Stomach (tissue), 4 donors: Measurements from ENCODE around the gene GNAI3.

ENCODE experiments used
- CTCF ChIP-seq, 7 experiments: fragments of 450-650 bp in 4 of 7; fragments of 200-600 bp in 3 of 7; sonication (generic) in 3 of 7; IDR thresholded peaks; one replicate each; pipeline ENCODE4 v1.5.1; 2016 to 2019; ENCODE audit warnings: antibody characterized with exemption in 7 of 7, control low read depth in 2 of 7, mild to moderate bottlenecking in 1 of 7
- EP300 ChIP-seq: sonication (generic); formaldehyde crosslinking; IDR thresholded peaks from one replicate; pipeline ENCODE4 v1.6.1; 2017; ENCODE audit warnings: antibody characterized with exemption
- POLR2A ChIP-seq, 4 donors: fragments of 450-650 bp; IDR thresholded peaks; one replicate each; pipeline ENCODE4 v1.6.1; 2016; ENCODE audit warnings: antibody characterized with exemption in 4 of 4, control low read depth in 2 of 4, mild to moderate bottlenecking in 1 of 4, moderate library complexity in 1 of 4
- POLR2AphosphoS5 ChIP-seq, 3 donors: sonication (generic); formaldehyde crosslinking; IDR thresholded peaks; one replicate each; pipeline ENCODE4 v1.6.1; 2016; ENCODE audit warnings: antibody characterized with exemption in 3 of 3

GRCh38 chr1:109632671-109633346, 84.4 kb downstream of the GNAI3 start:
- TF ChIP-seq POLR2A (IDR thresholded peaks at IDR 0.05) (no peak), CTCF (IDR thresholded peaks at IDR 0.05) (no peak), POLR2AphosphoS5 (IDR thresholded peaks at IDR 0.05) (peak in 1 of 3 donors; percentile 43), EP300 (no peak)
